NCI-H2196 treated with DMSO at 0.1 percent for 48 hours (cell line): ENCODE measurements around the gene SPAG16.

ENCODE experiments used
- DNase-seq: peaks from one replicate; lab custom pipeline; 2025; ENCODE audit not compliant: unreplicated experiment; lab: John Stamatoyannopoulos, UW

SPAG16 gene

DNA sequence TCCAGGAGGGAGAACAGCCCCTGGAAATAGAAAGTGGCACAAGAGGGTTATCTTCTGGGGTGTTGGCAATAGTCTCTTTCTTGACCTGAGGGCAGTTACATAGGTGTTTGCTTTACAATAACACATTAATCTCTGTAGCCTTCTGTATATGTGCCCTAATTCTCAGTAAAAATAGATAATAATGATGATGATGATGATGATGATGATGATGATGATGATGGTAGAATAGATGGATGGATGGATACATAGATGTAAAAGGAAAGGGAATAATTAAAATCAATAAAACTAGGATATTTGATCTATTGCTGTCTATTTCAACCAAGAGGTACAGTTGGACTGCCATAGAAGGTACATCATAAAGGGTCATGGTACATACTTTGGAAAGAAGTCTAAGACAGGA is 948.9 kb downstream of the SPAG16 start:
- DNase-seq, result no peak

DNA sequence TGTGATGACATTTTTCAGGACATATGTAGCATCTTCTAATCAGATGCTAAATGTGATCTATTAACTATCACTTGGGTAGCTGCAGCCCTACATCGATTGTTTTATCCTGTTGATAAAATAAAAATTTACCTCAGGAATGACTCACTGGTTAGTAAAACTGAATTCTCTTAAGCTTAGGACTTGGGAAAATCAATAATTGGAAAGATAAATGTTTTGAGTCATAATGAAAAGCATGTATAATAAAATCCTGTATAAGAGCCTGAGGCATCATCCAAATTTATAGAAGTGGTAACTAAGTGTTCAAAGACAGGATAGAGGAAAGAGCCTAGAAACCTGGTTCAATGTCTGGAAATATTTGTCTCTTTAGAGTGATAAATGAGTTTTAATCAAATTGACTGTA is 958.5 kb downstream of the SPAG16 start:
- DNase-seq, result no peak

DNA sequence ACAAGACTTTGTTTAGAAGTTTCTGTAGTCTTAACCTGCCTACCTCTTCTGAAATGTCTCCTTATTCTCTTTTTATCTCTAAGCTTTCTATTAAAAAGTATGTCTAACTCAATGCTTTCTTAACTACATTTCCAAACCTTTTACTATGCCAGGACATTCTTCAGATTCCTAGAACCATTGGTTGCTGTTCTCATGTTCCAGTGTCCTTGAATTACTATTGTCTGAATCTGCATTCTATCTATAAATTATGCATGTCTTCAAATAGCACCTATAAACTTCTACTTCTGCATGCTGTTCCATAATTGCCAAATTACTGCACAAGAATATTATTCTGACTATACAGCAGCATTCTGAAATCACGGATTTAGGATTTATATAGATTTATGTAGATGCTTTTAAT is 960.6 kb downstream of the SPAG16 start:
- no peak for DNase-seq

DNA sequence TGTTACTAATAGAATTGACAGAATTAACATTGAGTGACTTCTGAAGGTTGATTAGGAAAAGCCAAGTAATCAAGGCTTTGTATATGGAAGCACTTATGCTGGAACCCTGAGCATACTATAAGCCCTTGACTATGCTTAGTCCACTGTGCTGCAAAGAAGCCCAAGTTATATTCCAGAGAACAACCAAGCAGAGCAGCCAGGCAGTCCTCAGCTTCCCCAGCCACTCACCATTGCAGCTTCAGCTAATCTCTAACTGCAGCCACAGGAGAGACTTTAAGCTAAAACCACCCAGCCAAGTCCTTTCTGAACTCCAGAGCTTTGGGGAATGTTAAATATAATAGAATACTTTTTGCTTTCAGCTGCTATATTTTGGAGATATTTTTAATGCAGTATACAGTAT is 962.2 kb downstream of the SPAG16 start:
- no peak for DNase-seq

DNA sequence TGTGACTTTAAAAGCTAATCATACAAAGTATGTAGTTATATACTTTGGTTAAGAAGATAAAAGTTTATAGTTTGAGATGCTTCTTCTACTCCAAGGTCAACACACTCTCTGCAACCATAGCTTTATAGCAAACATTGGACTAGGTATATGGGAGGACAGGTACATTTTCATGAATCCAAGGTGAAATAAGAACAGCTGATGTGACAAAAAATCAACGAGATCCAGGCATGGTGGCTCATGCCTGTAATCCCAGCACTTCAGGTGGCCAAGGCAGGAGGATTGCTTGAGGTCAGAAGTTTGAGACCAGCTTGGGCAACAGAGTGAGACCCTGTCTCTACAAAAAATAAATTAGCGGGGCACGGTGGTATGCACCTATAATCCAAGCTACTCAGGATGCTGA is 963.3 kb downstream of the SPAG16 start:
- no peak for DNase-seq

DNA sequence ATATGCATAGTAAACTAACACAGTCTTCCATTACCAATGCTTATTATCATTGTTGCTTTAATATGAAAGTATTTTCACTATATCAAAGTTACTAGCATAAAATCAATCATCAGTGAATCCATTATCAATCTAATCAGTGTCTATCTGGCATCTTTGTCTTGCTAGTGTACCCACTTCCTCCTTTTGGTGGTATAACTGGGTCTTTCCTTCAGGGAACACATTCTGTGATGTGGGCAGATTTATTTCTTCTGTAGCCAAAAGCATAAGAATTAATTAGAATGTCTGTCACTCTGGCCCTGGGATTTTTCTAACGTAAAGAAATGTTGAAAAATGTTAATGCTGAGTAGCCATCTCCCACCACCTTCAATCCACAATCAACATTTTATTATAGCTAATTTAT is 970.8 kb downstream of the SPAG16 start:
- no peak for DNase-seq

DNA sequence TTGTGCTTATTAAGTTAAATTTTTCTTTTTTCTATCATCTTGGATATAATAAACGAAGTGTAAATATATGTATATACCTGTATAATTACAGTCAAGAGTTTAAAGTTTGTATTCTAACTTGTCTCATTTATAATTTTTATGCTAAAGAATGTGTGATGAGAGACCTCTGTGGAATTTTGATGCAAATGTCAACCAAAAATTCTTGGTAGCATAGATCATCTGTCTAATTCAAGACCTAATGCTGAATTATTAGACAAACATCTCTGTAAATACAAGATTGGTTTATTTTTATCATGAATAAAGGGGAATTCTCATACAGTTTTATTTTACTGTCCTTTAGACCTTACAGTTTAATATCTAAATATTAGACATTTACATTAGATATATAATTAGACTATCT is 977.4 kb downstream of the SPAG16 start:
- no peak for DNase-seq

DNA sequence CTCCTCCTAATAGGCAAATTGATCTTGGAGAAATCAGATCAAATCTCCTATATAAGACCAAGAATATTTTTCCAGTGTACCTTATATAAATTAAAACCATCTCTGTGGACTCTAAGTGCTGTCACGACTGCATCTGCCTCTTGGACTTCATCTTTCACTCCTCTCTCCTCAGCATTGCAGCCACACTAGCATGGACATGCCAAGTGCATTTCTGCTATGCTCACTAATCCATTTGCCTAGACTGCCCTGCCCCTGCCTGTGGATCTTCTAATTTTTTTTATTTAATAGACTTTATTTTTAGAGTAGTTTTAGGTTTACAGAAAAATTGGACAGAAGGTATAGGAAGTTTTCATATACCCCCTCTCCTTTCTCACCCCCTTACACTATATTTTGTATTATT is 979.9 kb downstream of the SPAG16 start:
- no peak for DNase-seq

DNA sequence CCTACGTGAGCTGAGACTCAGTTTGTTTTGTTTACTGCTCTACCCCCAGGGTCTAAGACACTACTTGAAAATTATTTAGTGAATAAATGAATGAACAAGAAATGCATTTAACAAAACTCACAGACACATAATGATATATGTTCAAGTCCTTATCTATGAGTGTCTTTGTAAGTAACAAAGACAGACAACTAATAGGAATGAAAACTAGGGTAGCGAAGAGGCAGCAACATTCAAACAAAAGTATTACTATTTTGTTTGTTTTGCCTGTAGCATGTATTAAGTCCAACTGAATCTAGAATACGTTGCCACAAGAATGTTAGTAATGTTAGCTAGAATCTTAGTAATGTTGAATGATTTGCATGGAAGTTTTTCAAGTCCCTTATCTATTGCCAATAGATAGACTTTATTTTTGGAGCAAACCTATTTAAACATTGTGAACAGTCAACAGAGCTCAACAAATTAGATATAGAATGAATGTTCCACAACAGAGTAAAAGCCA is 981.8 kb downstream of the SPAG16 start:
- no peak for DNase-seq

DNA sequence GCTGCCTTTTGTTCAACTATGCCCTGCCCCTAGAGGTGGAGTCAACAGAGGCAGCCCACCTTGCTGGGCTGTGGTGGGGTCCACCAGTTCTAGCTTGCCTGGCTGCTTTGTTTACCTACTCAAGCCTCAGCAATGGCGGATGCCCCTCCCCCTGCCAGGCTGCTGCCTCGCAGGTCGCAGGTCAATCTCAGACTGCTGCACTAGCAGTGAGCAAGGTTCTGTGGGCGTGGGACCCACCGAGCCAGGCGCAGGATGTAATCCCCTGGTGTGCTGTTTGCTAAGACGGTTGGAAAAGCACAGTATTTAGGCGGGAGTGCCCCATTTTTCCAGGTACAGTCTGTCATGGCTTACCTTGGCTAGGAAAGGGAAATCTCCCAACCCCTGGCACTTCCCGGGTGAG is 993.6 kb downstream of the SPAG16 start:
- no peak for DNase-seq

DNA sequence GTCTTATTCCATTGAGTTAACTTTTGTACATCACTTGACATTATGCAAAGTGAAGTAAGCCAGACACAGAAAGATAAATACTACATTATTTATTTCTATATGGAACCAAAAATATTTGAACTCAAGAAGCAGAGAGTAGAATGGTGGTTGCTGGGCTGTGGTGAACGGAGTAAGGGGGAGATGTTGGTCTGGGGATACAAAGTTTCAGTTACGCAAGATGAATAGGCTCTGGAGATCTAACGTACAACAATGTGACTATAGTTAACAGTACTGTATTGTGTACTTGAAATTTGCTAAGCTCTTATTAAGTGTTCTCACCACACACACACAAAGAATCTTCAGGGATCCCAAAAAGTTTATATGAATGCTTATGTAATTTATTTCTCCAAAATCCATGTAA is 1001.7 kb downstream of the SPAG16 start:
- DNase-seq, result no peak

DNA sequence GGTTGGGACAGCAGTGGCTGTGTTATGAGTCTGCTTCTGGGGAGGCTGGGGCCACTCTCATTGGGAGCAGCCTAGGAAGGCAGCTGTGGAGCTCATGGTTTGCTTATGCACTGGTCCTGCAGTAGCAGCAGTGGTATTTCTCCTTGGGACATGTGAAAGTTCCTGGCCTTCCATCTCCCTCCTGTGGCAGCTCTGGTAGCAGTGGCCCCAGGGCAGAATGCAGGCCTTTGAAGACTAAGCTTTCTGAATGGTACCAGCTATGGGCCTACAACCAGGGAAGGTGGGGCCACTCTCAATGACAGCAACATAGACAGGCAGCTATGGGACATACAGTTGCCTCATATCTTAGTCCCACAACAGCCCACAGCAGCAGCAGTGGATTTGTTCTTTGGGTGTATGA is 1009.3 kb downstream of the SPAG16 start:
- no peak for DNase-seq

DNA sequence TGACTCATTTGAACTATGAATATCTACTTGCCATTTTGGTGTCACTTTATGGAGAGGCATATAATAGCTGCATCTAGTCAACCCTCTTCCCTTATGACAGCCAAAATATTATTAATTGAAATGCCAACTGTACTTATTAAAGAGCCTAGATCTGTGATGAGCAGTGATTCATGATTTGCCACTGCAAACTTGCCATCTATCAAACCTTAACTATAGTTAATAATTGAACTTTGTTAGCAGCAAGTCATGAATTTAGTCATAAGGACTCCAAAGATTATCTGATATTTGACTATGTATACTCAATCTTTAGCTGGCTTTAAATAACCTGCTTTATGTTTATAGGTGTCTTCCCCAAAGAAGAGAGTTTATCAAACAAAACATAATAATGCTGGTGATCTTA is 1010.2 kb downstream of the SPAG16 start:
- no peak for DNase-seq

DNA sequence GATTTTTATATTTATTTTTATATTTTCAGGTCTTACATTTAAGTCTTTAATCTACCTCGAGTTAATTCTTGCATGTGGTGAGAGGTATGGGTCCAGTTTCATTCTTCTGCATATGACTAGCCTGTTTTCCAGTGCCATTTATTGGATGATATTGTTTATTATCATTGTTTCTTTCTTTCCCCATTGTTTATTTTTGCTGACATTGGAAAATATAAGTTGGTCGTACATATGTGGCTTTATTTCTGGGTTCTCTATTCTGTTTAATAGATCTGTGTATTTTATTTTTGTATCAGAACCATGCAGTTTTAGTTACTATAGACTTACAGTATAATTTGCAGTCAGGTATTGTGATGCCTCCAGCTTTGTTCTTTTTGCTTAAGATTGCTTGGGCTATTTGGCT is 1013.2 kb downstream of the SPAG16 start:
- no peak for DNase-seq

DNA sequence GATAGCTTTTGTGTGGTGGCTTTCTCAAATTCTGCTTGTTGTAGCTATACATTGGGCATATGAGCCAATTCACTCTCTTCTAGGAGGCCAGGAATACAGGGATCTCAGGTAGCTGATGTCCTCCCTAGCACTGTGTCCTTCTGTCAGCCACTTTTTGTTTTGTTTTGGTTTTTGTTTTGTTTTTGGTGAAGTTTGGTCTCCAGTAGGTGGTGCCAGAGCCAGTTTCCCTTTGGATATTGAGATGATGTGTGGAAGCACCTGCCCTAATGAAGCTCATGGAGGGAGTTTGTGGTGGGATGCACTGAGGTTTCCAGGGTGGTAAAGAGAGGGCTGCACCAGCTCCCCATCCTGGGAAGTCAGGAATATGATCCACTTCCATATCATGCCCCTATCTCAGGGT is 1026.1 kb downstream of the SPAG16 start:
- no peak for DNase-seq

DNA sequence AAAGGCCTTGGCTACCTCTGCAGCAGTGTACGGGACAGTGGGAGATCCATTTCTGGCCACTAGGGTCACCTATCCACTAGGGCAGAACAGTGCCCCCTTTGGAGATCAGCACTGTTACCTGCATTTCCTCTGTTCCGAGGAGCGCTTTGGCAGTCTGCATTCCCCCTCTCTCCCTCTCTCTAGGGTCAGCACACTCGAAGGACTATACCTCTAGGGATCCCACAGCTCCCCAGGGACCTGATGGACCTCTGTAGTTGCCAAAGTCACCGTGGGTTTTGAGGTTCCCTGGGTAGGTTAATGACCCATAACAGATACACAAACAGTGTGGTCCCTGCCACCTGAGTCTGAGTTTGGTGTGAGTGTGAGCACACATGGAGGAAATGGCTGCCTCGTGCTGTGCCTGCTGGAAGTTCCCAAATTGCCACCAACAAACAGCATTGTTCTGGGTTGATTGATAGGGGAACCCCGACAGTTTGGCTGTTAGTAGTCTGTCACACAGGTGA is 1026.8 kb downstream of the SPAG16 start:
- DNase-seq, result no peak

DNA sequence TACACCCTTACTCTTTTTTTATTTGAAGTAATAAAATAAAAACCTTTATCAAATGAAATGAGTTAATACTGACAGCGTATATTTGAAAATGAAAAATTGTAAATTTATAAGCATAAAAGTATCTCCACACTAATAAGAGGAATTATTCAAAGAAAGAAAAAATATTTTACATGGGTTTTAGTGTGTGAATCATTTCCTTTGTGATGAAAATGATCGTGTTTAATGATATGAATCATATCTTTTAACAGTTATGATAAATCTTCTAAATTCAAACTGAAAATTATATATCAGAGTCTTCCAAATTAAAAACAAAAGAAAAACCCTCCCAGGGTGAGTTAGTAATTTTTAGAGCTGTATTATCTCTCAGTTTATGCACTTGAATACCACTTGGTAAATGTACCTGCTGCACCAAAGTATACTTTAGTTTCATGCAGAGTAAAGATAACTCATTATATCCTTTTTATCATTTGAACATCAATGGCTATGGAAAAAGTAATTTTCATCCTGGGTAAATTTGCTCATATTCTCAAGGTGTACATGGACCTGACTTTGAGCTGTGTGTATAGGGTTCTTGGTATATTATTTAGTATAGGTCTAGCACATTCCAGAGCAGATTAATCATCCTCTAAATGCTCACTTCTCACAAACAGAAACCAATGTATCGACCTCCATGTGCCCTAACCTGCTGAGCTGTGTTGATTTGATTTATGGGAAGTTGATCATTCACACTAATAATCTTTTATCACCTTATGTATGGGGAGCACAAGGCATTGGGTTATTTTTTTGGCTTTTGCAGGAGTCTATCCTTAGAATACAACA is 1027.9 kb downstream of the SPAG16 start:
- DNase-seq, result no peak

DNA sequence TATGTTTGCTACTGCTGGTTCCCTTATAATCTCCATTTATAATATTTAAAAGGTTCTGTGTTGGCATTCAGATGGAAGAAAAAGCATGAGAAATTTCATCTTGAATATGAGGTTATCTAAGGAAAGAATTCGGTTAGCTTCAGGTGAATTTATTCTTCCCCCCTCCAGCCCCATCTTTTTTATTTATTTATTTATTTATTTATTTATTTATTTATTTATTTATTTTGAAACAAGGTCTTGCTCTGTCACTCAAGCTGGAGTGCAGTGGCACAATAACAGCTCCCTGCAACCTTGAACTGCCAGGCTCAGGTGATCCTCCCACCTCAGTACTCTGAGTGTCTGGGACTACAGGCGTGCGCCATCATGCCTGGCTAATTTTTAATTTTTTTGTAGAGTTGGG is 1031.1 kb downstream of the SPAG16 start:
- DNase-seq, result no peak

DNA sequence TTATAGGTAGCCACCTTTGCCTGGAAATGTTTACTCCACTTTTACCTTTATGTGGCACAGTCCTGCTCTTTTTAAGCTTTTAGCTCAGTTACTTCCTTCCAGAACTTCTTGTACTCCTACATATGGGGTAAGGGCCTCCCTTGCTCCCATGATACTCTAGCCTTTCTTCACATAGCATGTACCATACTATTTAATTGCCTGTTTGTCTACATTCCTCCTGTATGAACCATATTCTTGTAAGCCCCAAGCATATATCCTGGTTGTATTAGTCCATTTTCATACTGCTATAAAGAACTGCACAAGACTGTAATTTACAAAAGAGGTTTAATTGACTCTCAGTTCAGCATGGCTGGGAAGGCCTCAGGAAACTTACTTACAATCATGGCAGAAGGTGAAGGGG is 1035.9 kb downstream of the SPAG16 start:
- DNase-seq, result no peak

DNA sequence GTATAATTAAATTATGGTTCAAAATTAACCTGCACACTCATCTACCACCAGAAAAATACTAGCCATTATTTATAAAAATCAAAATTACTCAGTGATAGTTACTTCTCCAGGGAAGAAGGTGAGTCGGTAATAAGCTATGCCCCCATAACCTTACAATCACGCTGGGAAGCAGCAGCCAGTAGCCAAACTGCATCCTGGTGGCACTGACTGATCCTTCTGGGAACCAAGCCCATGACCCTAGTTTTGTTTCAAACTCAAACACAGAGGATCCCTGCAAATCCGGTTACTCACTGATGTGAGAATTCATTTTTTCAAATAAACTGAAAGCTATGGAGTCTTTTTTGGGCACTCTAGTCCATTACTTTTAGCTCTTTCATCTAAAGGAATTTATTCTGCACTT is 1038.4 kb downstream of the SPAG16 start:
- no peak for DNase-seq

DNA sequence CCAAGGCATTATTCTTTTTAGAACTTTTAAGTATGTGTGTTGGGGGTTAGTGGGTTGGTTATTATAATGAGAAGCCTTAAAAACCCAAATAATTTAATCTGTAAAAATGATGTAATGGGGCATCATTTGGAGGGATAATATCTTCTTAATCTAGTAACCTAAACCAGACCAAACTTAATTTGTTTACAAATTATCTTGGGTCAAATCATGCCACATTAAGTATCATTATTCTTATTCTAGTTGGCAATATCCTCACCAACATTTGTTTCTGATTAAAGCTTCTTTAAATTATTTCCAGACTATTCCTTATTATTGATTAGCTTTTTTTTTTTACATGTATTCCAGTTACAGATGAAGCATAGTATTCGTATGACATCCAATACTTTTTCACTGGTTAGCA is 1041.1 kb downstream of the SPAG16 start:
- DNase-seq, result no peak

DNA sequence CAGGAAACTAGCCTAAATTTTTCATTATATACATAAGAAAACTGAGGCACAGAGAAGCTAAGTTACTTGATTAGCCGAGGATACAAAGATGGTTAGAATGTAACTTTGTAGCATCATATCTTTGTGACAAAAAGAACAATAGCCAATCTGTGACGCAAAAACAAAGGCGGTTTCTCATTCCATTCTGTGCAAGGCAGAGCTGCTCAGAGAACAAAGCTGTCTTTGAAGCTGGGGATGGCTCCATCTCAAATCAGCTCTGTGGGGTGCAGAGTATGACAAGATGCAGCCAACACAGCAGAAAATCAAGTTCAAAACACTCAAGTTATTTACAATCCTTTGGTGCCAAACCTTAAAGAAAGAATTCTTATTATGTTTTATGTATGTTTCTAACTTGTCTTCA is 1044.7 kb downstream of the SPAG16 start:
- DNase-seq, result no peak

DNA sequence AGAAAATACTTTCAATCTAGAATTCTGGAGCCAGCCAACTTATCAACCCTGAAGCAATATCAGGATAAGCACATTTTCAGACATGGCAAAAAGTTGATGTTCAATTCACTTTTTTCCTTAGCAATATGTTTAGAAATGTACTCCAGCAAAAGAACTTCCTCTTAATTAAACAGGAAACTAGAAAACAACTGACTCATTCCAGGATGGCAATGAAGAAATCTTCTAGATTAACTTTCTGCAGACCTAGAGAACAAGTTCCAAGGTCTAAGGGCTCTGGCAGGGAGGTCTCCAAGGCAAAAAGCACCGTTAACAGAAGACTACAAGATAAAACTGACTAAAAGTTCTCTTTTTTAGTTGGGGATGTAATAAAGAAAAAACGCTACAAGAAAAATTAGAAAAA is 1057.4 kb downstream of the SPAG16 start:
- DNase-seq, result no peak
